Activated T-helper 2 cell treated with anti-CD3 and anti-CD28 coated beads, Interferon-gamma antibody, Interleukin-2, Interleukin-4, amounts not matched to agents 10 μg/mL and 5 μg/mL and 100 μg/mL, durations not matched to agents 14 hours and 24 hours and 36 hours (primary cell): ENCODE measurements around the gene IGF2BP2. TPM values are rescaled to one million over a fixed set of nuclear protein-coding genes. Genes with fewer than 3 reads are reported as not detected.
"Not testable (repeated sequence)": the region's sequence is repeated elsewhere in the genome, so short reads cannot be mapped to it uniquely, and the experiment has no call there.

ENCODE experiments used
- DNase-seq: peaks from one replicate; pipeline ENCODE4 v3.0.0; 2021; ENCODE audit warnings: low spot score
- H3K27ac Mint-ChIP-seq: one replicate; pipeline ENCODE4 v1.8.0; 2021; ENCODE audit warnings: mixed read lengths
- H3K27me3 Mint-ChIP-seq: one replicate; pipeline ENCODE4 v1.8.0; 2021; ENCODE audit warnings: low read depth, mixed read lengths
- H3K36me3 Mint-ChIP-seq: one replicate; pipeline ENCODE4 v1.8.0; 2021; ENCODE audit warnings: low read depth, mixed read lengths
- H3K4me1 Mint-ChIP-seq: one replicate; pipeline ENCODE4 v1.8.0; 2021; ENCODE audit warnings: low read depth, mixed read lengths
- H3K4me3 Mint-ChIP-seq: one replicate; pipeline ENCODE4 v1.8.0; 2021; ENCODE audit warnings: low read depth, mild to moderate bottlenecking, moderate library complexity, mixed read lengths
- H3K9me3 Mint-ChIP-seq: one replicate; pipeline ENCODE4 v1.8.0; 2021; ENCODE audit warnings: mixed read lengths
- intact Hi-C: fragments of 100-400 bp; cut with micrococcal nuclease; formaldehyde crosslinking; loops from one replicate; pipeline ENCODE4 v1.15.1; 2023
- total RNA-seq: library from RNA; stranded (reverse); gene quantifications from 2 replicates; pipeline ENCODE4 v1.2.3, GENCODE V29; 2022

The IGF2BP2 gene
- total RNA-seq, 1 donor from 2014 or later: 0.05 TPM

GRCh38 chr3:185852635-185853034 lies 27.8 kb upstream of the IGF2BP2 start:
- Mint-ChIP-seq H3K27ac (no peak overlapping the region), H3K4me3 (no peak overlapping the region), H3K27me3 (peaks cover 5% of the 10 kb centered on the region), H3K36me3 (no peaks in the 10 kb centered on the region), H3K4me1 (no peaks in the 10 kb centered on the region), H3K9me3 (peaks cover 12% of the 10 kb centered on the region)
- intact Hi-C loops: no loop called here
- no peak for DNase-seq

GRCh38 chr3:185851959-185852358 lies 27.1 kb upstream of the IGF2BP2 start:
- Mint-ChIP-seq H3K4me3 (no peak overlapping the region), H3K4me1 (no peaks in the 10 kb centered on the region), H3K36me3 (no peaks in the 10 kb centered on the region), H3K27ac (no peak overlapping the region), H3K27me3 (peaks cover 3% of the 10 kb centered on the region), H3K9me3 (peaks cover 10% of the 10 kb centered on the region)
- intact Hi-C loops: no loop called here
- no peak for DNase-seq

- Mint-ChIP-seq H3K36me3 (no peaks in the 10 kb centered on the region), H3K27ac (no peak overlapping the region), H3K4me1 (no peaks in the 10 kb centered on the region), H3K4me3 (no peak overlapping the region), H3K27me3 (peaks cover 4% of the 10 kb centered on the region), H3K9me3 (peaks cover 2% of the 10 kb centered on the region)
- intact Hi-C loops: no loop called here
- DNase-seq: no peak
These were observed 26.2 kb upstream of the IGF2BP2 start for GRCh38 chr3:185851046-185851445.

GRCh38 chr3:185847506-185847905 lies 22.7 kb upstream of the IGF2BP2 start:
- Mint-ChIP-seq H3K36me3 (no peaks in the 10 kb centered on the region), H3K4me3 (no peak overlapping the region), H3K9me3 (no peaks in the 10 kb centered on the region), H3K4me1 (no peaks in the 10 kb centered on the region), H3K27ac (no peak overlapping the region), H3K27me3 (peaks cover 5% of the 10 kb centered on the region)
- intact Hi-C loops: no loop called here
- no peak for DNase-seq

GRCh38 chr3:185846037-185846436 lies 21.2 kb upstream of the IGF2BP2 start:
- no peak for DNase-seq
- no peaks in the 10 kb centered on the region for H3K36me3 Mint-ChIP-seq
- intact Hi-C loops: no loop called here
- no peaks in the 10 kb centered on the region for H3K4me1 Mint-ChIP-seq
- peaks cover 5% of the 10 kb centered on the region for H3K27me3 Mint-ChIP-seq
- H3K27ac Mint-ChIP-seq: no peak overlapping the region
- no peaks in the 10 kb centered on the region for H3K9me3 Mint-ChIP-seq
- H3K4me3 Mint-ChIP-seq: no peak overlapping the region

GRCh38 chr3:185844051-185844450 lies 19.2 kb upstream of the IGF2BP2 start:
- no peak for DNase-seq
- Mint-ChIP-seq H3K27me3 (peaks cover 5% of the 10 kb centered on the region), H3K4me1 (no peaks in the 10 kb centered on the region), H3K4me3 (no peak overlapping the region), H3K9me3 (no peaks in the 10 kb centered on the region), H3K36me3 (no peaks in the 10 kb centered on the region), H3K27ac (no peak overlapping the region)
- intact Hi-C loops: no loop called here

GRCh38 chr3:185843635-185844034 lies 18.8 kb upstream of the IGF2BP2 start:
- intact Hi-C loops: no loop called here
- Mint-ChIP-seq H3K36me3 (no peaks in the 10 kb centered on the region), H3K4me3 (no peak overlapping the region), H3K4me1 (no peaks in the 10 kb centered on the region), H3K9me3 (no peaks in the 10 kb centered on the region), H3K27me3 (peaks cover 5% of the 10 kb centered on the region), H3K27ac (no peak overlapping the region)
- DNase-seq: no peak

GRCh38 chr3:185843126-185843525 lies 18.3 kb upstream of the IGF2BP2 start:
- H3K27ac Mint-ChIP-seq: no peak overlapping the region

GRCh38 chr3:185842241-185842640 lies 17.4 kb upstream of the IGF2BP2 start:
- Mint-ChIP-seq H3K27me3 (peaks cover 8% of the 10 kb centered on the region), H3K36me3 (no peaks in the 10 kb centered on the region), H3K4me3 (no peak overlapping the region), H3K9me3 (no peaks in the 10 kb centered on the region), H3K27ac (no peak overlapping the region), H3K4me1 (no peaks in the 10 kb centered on the region)
- DNase-seq: no peak
- intact Hi-C loops: no loop called here

More at GRCh38 chr3:185843126-185843525, 18.3 kb upstream of the IGF2BP2 start:
- no peaks in the 10 kb centered on the region for H3K36me3 Mint-ChIP-seq
- H3K4me3 Mint-ChIP-seq: no peak overlapping the region
- H3K9me3 Mint-ChIP-seq: no peaks in the 10 kb centered on the region
- H3K4me1 Mint-ChIP-seq: no peaks in the 10 kb centered on the region
- peaks cover 5% of the 10 kb centered on the region for H3K27me3 Mint-ChIP-seq
- no peak for DNase-seq
- intact Hi-C loops: no loop called here

GRCh38 chr3:185838417-185838989 lies 13.7 kb upstream of the IGF2BP2 start:
- H3K36me3 Mint-ChIP-seq, DNase-seq, intact Hi-C loops, H3K4me3 Mint-ChIP-seq, H3K27ac Mint-ChIP-seq, H3K27me3 Mint-ChIP-seq, H3K4me1 Mint-ChIP-seq, H3K9me3 Mint-ChIP-seq: not testable (repeated sequence)

GRCh38 chr3:185837414-185837813 lies 12.6 kb upstream of the IGF2BP2 start:
- Mint-ChIP-seq H3K4me1 (no peaks in the 10 kb centered on the region), H3K4me3 (no peak overlapping the region), H3K27me3 (peaks cover 5% of the 10 kb centered on the region), H3K27ac (no peak overlapping the region), H3K9me3 (no peaks in the 10 kb centered on the region), H3K36me3 (no peaks in the 10 kb centered on the region)
- DNase-seq: no peak
- intact Hi-C loops: no loop called here

- Mint-ChIP-seq H3K36me3 (no peaks in the 10 kb centered on the region), H3K27ac (no peak overlapping the region), H3K9me3 (no peaks in the 10 kb centered on the region), H3K4me1 (no peaks in the 10 kb centered on the region), H3K4me3 (no peak overlapping the region), H3K27me3 (peaks cover 38% of the 10 kb centered on the region)
- DNase-seq: no peak
- intact Hi-C loops: no loop called here
These were observed 7.1 kb upstream of the IGF2BP2 start for GRCh38 chr3:185831990-185832389.

- no peak for DNase-seq
- H3K27me3 Mint-ChIP-seq: peaks cover 46% of the 10 kb centered on the region
- H3K27ac Mint-ChIP-seq: no peak overlapping the region
- no peak overlapping the region for H3K4me3 Mint-ChIP-seq
- H3K9me3 Mint-ChIP-seq: no peaks in the 10 kb centered on the region
- intact Hi-C loops: no loop called here
- no peaks in the 10 kb centered on the region for H3K36me3 Mint-ChIP-seq
- H3K4me1 Mint-ChIP-seq: peaks cover 3% of the 10 kb centered on the region
These were observed 6.4 kb upstream of the IGF2BP2 start for GRCh38 chr3:185831195-185831594.
